RWPE2 (cell line): ENCODE measurements around the gene SRGAP1.

Experiments
- ATAC-seq: fragments of 200-7000 bp; cut with Tn5 transposase; 3 replicates; pipeline ENCODE4 v1.9.1; 2021; ENCODE audit warnings: low read depth
- DNase-seq: peaks from one replicate; pipeline ENCODE4 v3.0.0-alpha.2; 2020; ENCODE audit warnings: low spot score
- H3K27ac ChIP-seq: fragments of 450-650 bp; 2 replicates; pipeline ENCODE4 v1.5.1; 2017; ENCODE audit warnings: mild to moderate bottlenecking; ENCODE audit not compliant: poor library complexity, severe bottlenecking
- H3K27me3 ChIP-seq: fragments of 250-450 bp; sonication (Bioruptor Pico); 2 replicates; pipeline ENCODE4 v1.5.1; 2021; ENCODE audit warnings: mild to moderate bottlenecking, moderate library complexity; ENCODE audit not compliant: insufficient read depth, poor library complexity, severe bottlenecking
- H3K36me3 ChIP-seq: fragments of 250-450 bp; sonication (Bioruptor Pico); 2 replicates; pipeline ENCODE4 v1.5.1; 2020; ENCODE audit warnings: low read depth, mild to moderate bottlenecking, moderate library complexity
- H3K4me1 ChIP-seq: fragments of 250-450 bp; sonication (Bioruptor Pico); 2 replicates; pipeline ENCODE4 v1.5.1; 2021; ENCODE audit warnings: mild to moderate bottlenecking, moderate library complexity; ENCODE audit not compliant: insufficient read depth, poor library complexity, severe bottlenecking
- H3K4me3 ChIP-seq: fragments of 250-450 bp; sonication (Bioruptor Pico); 2 replicates; pipeline ENCODE4 v1.5.1; 2021; ENCODE audit warnings: mild to moderate bottlenecking, moderate library complexity; ENCODE audit not compliant: severe bottlenecking
- H3K9me3 ChIP-seq: fragments of 250-450 bp; sonication (Bioruptor Pico); 2 replicates; pipeline ENCODE4 v1.5.1; 2021; ENCODE audit warnings: mild to moderate bottlenecking, moderate library complexity; ENCODE audit not compliant: severe bottlenecking
- TF ChIP-seq, protein P1 (sequence below): fragments of 450-650 bp; IDR thresholded peaks from one replicate; pipeline ENCODE4 v1.5.1; 2017; ENCODE audit warnings: mild to moderate bottlenecking, moderate library complexity; ENCODE audit not compliant: poor library complexity, severe bottlenecking

The SRGAP1 gene

DNA sequence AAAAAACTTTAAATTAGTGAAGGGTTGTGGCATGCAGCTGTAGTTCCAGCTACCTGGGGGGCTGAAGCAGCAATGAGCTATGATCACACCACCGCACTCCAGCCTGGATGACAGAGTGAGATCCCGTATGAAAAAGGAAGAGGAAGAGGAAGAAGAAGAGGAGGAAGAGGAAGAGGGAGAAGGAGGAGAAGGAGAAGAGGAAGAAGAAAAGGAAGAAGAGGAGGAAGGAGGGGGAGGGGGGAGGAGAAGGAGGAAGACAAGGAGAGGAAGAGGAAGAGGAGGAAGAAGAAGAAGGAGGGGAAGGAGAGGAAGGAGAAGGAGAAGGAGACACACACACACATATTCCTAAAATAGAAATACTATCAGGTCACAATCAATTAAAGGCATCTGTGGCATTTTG is 32.7 kb upstream of the SRGAP1 start:
- TF ChIP-seq, protein P1, sequence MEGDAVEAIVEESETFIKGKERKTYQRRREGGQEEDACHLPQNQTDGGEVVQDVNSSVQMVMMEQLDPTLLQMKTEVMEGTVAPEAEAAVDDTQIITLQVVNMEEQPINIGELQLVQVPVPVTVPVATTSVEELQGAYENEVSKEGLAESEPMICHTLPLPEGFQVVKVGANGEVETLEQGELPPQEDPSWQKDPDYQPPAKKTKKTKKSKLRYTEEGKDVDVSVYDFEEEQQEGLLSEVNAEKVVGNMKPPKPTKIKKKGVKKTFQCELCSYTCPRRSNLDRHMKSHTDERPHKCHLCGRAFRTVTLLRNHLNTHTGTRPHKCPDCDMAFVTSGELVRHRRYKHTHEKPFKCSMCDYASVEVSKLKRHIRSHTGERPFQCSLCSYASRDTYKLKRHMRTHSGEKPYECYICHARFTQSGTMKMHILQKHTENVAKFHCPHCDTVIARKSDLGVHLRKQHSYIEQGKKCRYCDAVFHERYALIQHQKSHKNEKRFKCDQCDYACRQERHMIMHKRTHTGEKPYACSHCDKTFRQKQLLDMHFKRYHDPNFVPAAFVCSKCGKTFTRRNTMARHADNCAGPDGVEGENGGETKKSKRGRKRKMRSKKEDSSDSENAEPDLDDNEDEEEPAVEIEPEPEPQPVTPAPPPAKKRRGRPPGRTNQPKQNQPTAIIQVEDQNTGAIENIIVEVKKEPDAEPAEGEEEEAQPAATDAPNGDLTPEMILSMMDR: no peak
- H3K4me3 ChIP-seq: no peak overlapping the region
- no peaks in the 10 kb centered on the region; the same call in 1 of the 2 replicates for H3K36me3 ChIP-seq
- H3K9me3 ChIP-seq: no peaks in the 10 kb centered on the region
- DNase-seq (no peak), ATAC-seq (no peak)
- H3K27me3 ChIP-seq: no peaks in the 10 kb centered on the region
- H3K27ac ChIP-seq: no peak overlapping the region
- no peaks in the 10 kb centered on the region for H3K4me1 ChIP-seq

DNA sequence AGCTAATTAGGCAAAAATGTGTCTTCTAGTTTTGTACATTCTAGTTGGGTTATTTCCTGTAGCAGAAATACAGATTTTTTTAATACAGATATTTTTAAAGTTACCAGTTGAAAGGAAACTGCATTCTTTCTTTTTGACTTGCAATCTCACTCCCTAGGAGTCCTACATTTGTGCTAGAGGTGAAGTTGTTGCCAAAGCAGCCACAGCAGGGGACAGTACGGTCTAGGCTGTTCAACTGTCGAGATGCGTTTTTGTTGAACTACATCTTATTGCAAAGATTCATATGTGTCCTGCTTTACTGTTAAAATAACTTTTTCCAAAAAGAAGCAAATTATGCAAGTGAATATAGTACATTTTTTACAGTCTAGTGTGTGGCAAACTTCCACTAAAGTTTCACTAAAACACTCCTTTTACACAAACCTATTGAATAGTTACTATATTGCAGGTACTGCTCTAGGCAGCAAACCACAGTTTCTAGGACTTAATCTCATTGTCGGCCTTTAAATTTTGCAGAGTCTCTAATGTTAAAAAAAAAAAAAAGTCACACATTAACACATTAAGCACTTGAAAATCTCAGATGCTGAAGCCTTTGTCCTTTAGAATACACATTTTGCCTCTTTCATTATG is 30.2 kb upstream of the SRGAP1 start:
- DNase-seq: no peak
- Histone ChIP-seq H3K4me3 (no peak overlapping the region), H3K9me3 (no peaks in the 10 kb centered on the region), H3K27me3 (no peaks in the 10 kb centered on the region), H3K4me1 (no peaks in the 10 kb centered on the region), H3K36me3 (no peaks in the 10 kb centered on the region; the same call in 1 of the 2 replicates), H3K27ac (no peak overlapping the region)
- ATAC-seq: no peak
- TF ChIP-seq, protein P1: no peak

DNA sequence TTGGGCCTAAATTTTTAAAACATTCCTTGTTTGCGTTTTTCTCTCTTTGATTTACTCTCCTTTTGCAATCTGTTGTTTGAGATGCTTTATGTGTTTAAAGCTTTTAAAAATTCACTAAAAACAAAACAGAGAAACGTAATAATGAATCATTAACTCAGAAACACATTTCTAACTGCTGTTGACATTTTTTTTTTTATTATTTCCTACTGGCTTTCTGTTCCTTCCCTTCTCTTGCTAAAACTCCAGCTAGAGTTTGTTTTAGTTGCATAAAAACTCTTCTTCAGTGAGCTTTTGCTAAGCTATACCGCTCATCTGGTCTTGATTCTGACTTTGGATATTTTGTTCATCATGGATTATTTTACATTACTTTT is 29.0 kb upstream of the SRGAP1 start:
- H3K9me3 ChIP-seq: no peaks in the 10 kb centered on the region
- no peaks in the 10 kb centered on the region for H3K4me1 ChIP-seq
- DNase-seq (no peak), ATAC-seq (no peak)
- TF ChIP-seq, protein P1: no peak
- H3K27ac ChIP-seq: no peak overlapping the region
- H3K36me3 ChIP-seq: no peaks in the 10 kb centered on the region
- H3K27me3 ChIP-seq: no peaks in the 10 kb centered on the region
- no peak overlapping the region for H3K4me3 ChIP-seq

DNA sequence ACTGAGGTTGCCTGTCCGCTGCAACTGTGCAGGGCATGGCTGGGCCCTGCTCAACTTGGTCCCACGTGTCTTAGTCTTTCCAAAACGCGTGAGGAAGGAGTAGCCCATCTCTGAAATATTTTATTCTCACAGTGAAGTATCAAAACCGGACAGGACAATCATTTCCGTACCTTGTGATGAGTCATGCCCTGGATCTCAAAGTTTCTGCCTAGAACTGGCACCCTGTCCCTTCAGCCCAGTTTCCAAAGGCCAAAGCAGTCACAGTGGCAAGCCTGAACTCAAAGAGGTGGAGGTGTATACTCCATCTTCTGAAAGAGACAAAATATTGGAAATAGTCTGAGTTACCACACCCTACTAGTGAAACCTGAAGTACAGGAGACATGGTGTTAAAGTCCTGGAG is 28.5 kb upstream of the SRGAP1 start:
- DNase-seq: no peak
- no peak for ATAC-seq
- no peak overlapping the region for H3K27ac ChIP-seq
- TF ChIP-seq, protein P1: no peak
- no peaks in the 10 kb centered on the region for H3K9me3 ChIP-seq
- H3K4me1 ChIP-seq: no peaks in the 10 kb centered on the region
- H3K4me3 ChIP-seq: no peak overlapping the region
- H3K36me3 ChIP-seq: no peaks in the 10 kb centered on the region
- no peaks in the 10 kb centered on the region for H3K27me3 ChIP-seq

DNA sequence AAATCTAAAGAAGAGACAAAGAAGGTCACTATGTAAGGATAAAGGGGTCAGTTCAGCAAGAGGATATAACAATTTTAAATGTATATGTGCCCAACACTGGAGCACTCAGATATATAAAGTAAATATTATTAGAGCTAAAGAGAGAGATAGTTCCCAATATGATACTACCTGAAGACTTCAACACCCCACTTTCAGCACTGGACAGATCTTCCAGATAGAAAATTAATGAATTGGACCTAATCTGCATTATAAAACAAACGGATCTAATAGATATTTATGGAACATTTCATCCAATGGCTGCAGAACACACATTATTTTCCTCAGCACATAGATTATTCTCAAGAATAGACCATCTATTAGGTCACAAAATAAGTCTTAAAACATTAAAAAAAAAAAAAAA is 24.1 kb upstream of the SRGAP1 start:
- Histone ChIP-seq H3K36me3 (no peaks in the 10 kb centered on the region), H3K4me1 (peaks cover 8% of the 10 kb centered on the region), H3K27ac (no peak overlapping the region), H3K27me3 (no peaks in the 10 kb centered on the region), H3K4me3 (no peak overlapping the region), H3K9me3 (no peaks in the 10 kb centered on the region)
- TF ChIP-seq, protein P1: no peak
- no peak for ATAC-seq
- DNase-seq: no peak
